ENCODE results near the gene SPNS1. TPM values are rescaled to one million over a fixed set of nuclear protein-coding genes. Genes with fewer than 3 reads are reported as not detected.
"Not testable (repeated sequence)": the region's sequence is repeated elsewhere in the genome, so short reads cannot be mapped to it uniquely, and the experiment has no call there.

Gene SPNS1
- polyA plus RNA-seq, 1 experiment, result 23.6 TPM

DNA sequence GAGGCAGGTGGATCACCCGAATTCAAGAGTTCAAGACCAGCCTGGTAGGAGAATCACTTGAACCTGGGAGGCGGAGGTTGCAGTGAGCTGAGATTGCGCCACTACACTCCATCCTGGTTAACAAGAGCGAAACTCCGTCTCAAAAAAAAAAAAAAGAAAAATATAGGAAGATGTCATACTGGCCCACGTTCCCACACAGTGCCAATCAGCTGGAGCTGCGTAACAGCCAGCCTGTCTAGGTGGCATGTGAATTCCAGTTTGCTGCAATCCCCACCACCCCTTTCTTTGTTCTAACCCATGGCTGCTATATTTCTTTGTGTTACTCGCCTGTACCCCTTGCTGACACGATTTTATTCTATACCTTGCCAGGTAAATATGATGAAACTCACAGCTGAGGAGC lies 16.4 kb upstream of the SPNS1 start:
- POLR2A ChIA-PET, result interaction anchor here (0.6 kb wide), 1 partner anchor 71 kb away, joined by 3 read pairs; no protein-coding TSS in a partner anchor
- TF ChIP-seq, protein P1, sequence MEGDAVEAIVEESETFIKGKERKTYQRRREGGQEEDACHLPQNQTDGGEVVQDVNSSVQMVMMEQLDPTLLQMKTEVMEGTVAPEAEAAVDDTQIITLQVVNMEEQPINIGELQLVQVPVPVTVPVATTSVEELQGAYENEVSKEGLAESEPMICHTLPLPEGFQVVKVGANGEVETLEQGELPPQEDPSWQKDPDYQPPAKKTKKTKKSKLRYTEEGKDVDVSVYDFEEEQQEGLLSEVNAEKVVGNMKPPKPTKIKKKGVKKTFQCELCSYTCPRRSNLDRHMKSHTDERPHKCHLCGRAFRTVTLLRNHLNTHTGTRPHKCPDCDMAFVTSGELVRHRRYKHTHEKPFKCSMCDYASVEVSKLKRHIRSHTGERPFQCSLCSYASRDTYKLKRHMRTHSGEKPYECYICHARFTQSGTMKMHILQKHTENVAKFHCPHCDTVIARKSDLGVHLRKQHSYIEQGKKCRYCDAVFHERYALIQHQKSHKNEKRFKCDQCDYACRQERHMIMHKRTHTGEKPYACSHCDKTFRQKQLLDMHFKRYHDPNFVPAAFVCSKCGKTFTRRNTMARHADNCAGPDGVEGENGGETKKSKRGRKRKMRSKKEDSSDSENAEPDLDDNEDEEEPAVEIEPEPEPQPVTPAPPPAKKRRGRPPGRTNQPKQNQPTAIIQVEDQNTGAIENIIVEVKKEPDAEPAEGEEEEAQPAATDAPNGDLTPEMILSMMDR (IDR thresholded peaks at IDR 0.05; ENCODE audit: low read depth, low read length), result no peak
- CTCF ChIA-PET, result interaction anchor here (1.3 kb wide), 1 partner anchor 16 kb away, joined by 4 read pairs; no protein-coding TSS in a partner anchor

DNA sequence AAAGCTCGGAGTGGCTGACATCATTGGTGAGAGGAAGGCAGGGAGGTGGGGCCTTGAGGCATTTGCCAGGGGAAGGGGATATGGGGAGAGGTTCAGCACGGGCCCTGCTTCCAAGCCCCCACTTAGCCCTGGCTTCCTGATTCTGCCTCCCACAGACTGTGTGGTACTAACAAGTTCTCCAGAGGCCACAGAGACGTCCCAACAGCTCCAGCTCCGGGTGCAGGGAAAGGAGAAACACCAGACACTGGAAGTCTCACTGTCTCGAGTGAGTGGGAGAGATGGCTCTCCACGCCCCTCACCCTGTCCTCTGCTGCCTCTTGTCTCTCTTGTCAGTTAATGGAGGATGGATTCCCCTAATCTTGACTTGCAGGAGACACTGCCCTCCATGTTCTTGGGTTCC lies 15.7 kb upstream of the SPNS1 start:
- ChIA-PET CTCF (interaction anchor here (1.3 kb wide), 1 partner anchor 15 kb away, joined by 4 read pairs; no protein-coding TSS in a partner anchor), POLR2A (no interaction called here)
- H3K9me3 ChIP-seq (ENCODE audit: control insufficient read depth, insufficient read depth, low read length), result no peaks in the 10 kb centered on the region
- TF ChIP-seq, protein P1 (IDR thresholded peaks at IDR 0.05; ENCODE audit: low read depth, low read length), result no peak
- no peaks in the 10 kb centered on the region for H3K27me3 ChIP-seq (ENCODE audit: control insufficient read depth, insufficient read depth, low read length)
- DNase-seq (ENCODE audit: low read depth, low spot score), result no peak
- H3K27ac ChIP-seq (ENCODE audit: low read depth, low read length), result no peak overlapping the region
- H3K4me3 ChIP-seq (ENCODE audit: low read depth, low read length), result no peak overlapping the region

More for the DNA sequence above, 16.4 kb upstream of the SPNS1 start:
- H3K4me3 ChIP-seq (ENCODE audit: low read depth, low read length), result no peak overlapping the region
- no peak overlapping the region for H3K27ac ChIP-seq (ENCODE audit: low read depth, low read length)
- DNase-seq (ENCODE audit: low read depth, low spot score), result no peak
- no peaks in the 10 kb centered on the region for H3K27me3 ChIP-seq (ENCODE audit: control insufficient read depth, insufficient read depth, low read length)
- H3K9me3 ChIP-seq (ENCODE audit: control insufficient read depth, insufficient read depth, low read length), result no peaks in the 10 kb centered on the region

DNA sequence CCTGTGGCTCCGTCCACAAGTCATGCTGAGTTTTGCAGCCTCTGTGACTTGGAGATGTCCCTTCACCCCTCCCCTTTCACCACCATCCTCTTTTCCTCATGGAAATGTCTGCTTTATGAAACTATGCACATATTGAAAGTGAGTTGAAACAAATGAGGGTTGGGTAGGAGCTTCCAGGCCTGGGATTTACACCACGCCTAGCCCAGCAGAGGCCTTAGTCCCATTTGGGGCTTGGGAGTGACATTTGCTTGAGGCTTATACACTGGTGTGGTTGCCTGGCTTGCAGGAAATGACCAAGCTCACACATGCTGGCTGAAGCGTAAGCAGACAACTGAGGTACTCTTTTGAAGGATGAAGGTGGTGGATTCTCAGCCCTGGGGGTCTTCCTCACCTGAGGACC lies 10.5 kb upstream of the SPNS1 start:
- Histone ChIP-seq H3K9me3 (ENCODE audit: control insufficient read depth, insufficient read depth, low read length) (no peaks in the 10 kb centered on the region), H3K27ac (ENCODE audit: low read depth, low read length) (no peak overlapping the region), H3K4me3 (ENCODE audit: low read depth, low read length) (no peak overlapping the region), H3K27me3 (ENCODE audit: control insufficient read depth, insufficient read depth, low read length) (no peaks in the 10 kb centered on the region)
- TF ChIP-seq, protein P1 (IDR thresholded peaks at IDR 0.05; ENCODE audit: low read depth, low read length), result no peak
- CTCF ChIA-PET, result no interaction called here
- POLR2A ChIA-PET, result no interaction called here
- DNase-seq (ENCODE audit: low read depth, low spot score), result no peak

DNA sequence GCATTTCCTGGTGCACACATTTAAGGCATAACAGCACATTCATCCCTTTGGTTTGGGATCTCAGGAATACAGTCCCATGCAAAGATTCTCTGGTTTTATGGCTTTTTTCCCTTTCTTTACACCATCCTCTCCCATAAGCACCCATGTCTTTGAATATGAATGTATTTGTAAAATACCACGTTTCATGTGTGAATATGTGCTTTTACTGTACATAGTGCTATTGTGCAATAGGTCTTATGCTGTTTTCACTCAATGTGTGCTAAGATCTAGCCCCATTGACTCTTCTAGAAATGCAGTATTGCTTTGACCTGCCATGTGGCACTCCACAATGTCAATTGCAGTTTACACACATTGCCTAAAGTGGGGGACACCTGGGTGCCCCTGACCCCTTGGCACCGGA lies 10.1 kb upstream of the SPNS1 start:
- H3K4me3 ChIP-seq (ENCODE audit: low read depth, low read length), result no peak overlapping the region
- CTCF ChIA-PET, result no interaction called here
- TF ChIP-seq, protein P1 (IDR thresholded peaks at IDR 0.05; ENCODE audit: low read depth, low read length), result no peak
- DNase-seq (ENCODE audit: low read depth, low spot score), result no peak
- no peak overlapping the region for H3K27ac ChIP-seq (ENCODE audit: low read depth, low read length)
- no peaks in the 10 kb centered on the region for H3K27me3 ChIP-seq (ENCODE audit: control insufficient read depth, insufficient read depth, low read length)
- no peaks in the 10 kb centered on the region for H3K9me3 ChIP-seq (ENCODE audit: control insufficient read depth, insufficient read depth, low read length)
- POLR2A ChIA-PET, result no interaction called here

DNA sequence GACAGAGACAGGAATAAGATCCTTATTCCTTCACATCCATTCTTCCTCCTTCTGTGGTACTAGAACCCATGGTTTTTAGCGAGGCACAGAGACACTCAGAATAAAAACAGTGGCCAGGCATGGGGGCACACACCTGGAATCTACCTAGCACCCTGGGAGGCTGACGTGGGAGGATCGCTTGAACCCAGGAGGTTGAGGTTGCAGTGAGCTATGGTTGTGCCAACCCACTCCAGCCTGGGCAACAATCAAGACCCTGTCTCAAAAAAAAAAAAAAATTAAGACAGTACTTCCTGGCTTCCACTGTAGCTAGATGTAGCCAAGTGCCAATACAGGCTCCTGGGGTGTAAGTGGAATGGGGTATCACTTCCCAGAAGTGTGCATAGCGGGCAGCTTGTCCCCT lies 7.4 kb upstream of the SPNS1 start:
- Histone ChIP-seq H3K27me3 (ENCODE audit: control insufficient read depth, insufficient read depth, low read length) (no peaks in the 10 kb centered on the region), H3K27ac (ENCODE audit: low read depth, low read length) (no peak overlapping the region), H3K9me3 (ENCODE audit: control insufficient read depth, insufficient read depth, low read length) (no peaks in the 10 kb centered on the region), H3K4me3 (ENCODE audit: low read depth, low read length) (no peak overlapping the region)
- DNase-seq (ENCODE audit: low read depth, low spot score), result no peak
- TF ChIP-seq, protein P1 (IDR thresholded peaks at IDR 0.05; ENCODE audit: low read depth, low read length), result no peak
- POLR2A ChIA-PET, result no interaction called here
- CTCF ChIA-PET, result no interaction called here

DNA sequence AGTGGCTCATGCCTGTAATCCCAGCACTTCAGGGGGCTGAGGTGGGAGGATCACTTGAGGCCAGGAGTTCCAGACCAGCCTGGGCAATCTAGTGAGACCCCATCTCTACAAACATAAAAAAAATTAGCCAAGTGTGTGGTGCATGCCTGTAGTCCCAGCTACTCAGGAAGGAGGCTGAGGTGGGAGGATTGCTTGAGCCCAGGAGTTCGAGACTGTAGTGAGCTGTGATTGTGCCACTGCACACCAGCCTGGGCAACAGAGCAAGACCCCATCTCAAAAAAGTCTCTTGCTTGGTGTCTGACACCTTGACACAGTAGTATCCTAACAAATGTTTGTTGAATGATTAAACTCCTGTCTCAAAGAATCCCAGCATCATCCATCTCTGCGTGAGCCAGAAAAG lies 4.9 kb upstream of the SPNS1 start:
- H3K4me3 ChIP-seq (ENCODE audit: low read depth, low read length); H3K9me3 ChIP-seq (ENCODE audit: control insufficient read depth, insufficient read depth, low read length); DNase-seq (ENCODE audit: low read depth, low spot score); CTCF ChIA-PET; H3K27me3 ChIP-seq (ENCODE audit: control insufficient read depth, insufficient read depth, low read length); POLR2A ChIA-PET; H3K27ac ChIP-seq (ENCODE audit: low read depth, low read length): not testable (repeated sequence)

All from AG04450 (cell line).